GM20431 (cell line): ENCODE data around the gene CGB1.
"Not testable (repeated sequence)": the region's sequence is repeated elsewhere in the genome, so short reads cannot be mapped to it uniquely, and the experiment has no call there.

Experiments used
- in situ Hi-C: fragments of 300-500 bp; cut with MseI, MboI; formaldehyde crosslinking; loops from one replicate; pipeline ENCODE4 v1.15.0; 2020; ENCODE audit warnings: low sequenced_read_pairs; ENCODE audit not compliant: unreplicated experiment

Gene CGB1

GRCh38 chr19:49025088-49025487 is 11.6 kb downstream of the CGB1 start:
- in situ Hi-C loops = not testable (repeated sequence)

GRCh38 chr19:49024233-49024632 is 12.5 kb downstream of the CGB1 start, which contains the start of gene CGB3:
TSS of gene CGB3 (minus strand) at chr19:49024333. CDS start at chr19:49023971, 362 bp downstream.
- in situ Hi-C loops = not testable (repeated sequence)

GRCh38 chr19:49022116-49022515 is 14.6 kb downstream of the CGB1 start:
- in situ Hi-C loops = no loop called here

- in situ Hi-C loops = no loop called here
Observed at GRCh38 chr19:49020931-49021895, 15.5 kb downstream of the CGB1 start.

GRCh38 chr19:49020342-49020741 is 16.4 kb downstream of the CGB1 start:
- in situ Hi-C loops = no loop called here

GRCh38 chr19:49019242-49019932 is 17.3 kb downstream of the CGB1 start:
- in situ Hi-C loops = no loop called here

- in situ Hi-C loops = not testable (repeated sequence)
Observed at GRCh38 chr19:49018388-49019241, 18.1 kb downstream of the CGB1 start.

GRCh38 chr19:49017666-49018351 is 18.9 kb downstream of the CGB1 start:
- in situ Hi-C loops = no loop called here

- in situ Hi-C loops = no loop called here
Observed at GRCh38 chr19:49017041-49017665, 19.5 kb downstream of the CGB1 start, which contains the start of gene LHB. TSS of gene LHB (minus strand) at chr19:49017091. CDS start at chr19:49017081, 10 bp downstream.

GRCh38 chr19:49016067-49016839 is 20.4 kb downstream of the CGB1 start:
- in situ Hi-C loops = no loop called here

GRCh38 chr19:49014870-49015255 is 21.8 kb downstream of the CGB1 start:
- in situ Hi-C loops = no loop called here

GRCh38 chr19:49014123-49014869 is 22.4 kb downstream of the CGB1 start:
- in situ Hi-C loops = no loop called here

- in situ Hi-C loops = no loop called here
Observed at GRCh38 chr19:49011194-49011593, 25.5 kb downstream of the CGB1 start.

GRCh38 chr19:49010453-49010852 is 26.2 kb downstream of the CGB1 start:
- in situ Hi-C loops = no loop called here

GRCh38 chr19:49009828-49010227 is 26.9 kb downstream of the CGB1 start:
- in situ Hi-C loops = no loop called here

- in situ Hi-C loops = no loop called here
Observed at GRCh38 chr19:49006905-49007304, 29.8 kb downstream of the CGB1 start.

- in situ Hi-C loops = no loop called here
Observed at GRCh38 chr19:49004964-49005614, 31.6 kb downstream of the CGB1 start.
